GM12801 (cell line): ENCODE measurements around the gene WNT3A.

Experiments
- TF ChIP-seq, protein P1 (sequence below): IDR thresholded peaks from one replicate; pipeline ENCODE4 v1.5.1; 2011; ENCODE audit warnings: control low read depth; ENCODE audit not compliant: insufficient read length; ENCODE audit errors: extremely low read depth

WNT3A gene

DNA sequence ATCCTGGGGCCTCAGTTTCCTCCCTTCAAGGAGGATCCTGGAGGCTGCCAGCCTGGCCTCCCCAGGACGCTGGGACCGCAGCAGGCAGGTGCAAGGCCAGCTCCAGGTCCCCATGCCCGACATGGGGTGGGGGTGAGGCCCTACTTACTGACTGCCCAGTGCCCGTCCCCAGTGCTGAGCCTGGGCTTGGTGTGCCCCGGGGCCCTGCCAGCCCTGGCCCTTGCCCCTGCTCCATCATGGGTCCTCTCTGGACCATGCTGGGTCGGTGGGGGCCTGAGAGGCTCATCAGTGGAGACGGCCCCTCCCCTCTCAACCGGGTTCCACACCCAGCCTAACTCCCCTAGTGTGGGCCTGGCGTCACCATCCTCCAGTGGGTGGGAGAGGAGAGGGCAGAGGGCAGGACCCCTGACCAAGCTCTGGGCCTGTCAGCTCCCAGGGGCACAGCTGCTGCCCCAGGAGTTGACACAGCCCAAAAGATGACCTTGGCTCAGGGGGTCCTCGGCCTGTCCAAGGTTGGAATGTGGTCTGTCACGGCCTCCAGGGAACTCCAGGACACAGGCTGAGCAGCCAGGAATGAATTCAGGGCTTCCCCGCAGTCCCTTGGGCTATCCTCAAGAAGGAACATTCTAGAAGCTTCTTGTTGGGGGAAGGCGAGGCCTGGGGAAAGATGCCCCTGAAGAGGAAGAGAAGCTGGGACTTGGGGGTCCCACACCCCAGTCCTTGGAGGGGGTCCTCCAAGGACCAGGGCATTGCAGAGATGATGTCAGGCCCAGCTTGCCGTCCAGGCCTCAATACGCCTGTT, 58.1 kb downstream of the WNT3A start:
- TF ChIP-seq, protein P1, sequence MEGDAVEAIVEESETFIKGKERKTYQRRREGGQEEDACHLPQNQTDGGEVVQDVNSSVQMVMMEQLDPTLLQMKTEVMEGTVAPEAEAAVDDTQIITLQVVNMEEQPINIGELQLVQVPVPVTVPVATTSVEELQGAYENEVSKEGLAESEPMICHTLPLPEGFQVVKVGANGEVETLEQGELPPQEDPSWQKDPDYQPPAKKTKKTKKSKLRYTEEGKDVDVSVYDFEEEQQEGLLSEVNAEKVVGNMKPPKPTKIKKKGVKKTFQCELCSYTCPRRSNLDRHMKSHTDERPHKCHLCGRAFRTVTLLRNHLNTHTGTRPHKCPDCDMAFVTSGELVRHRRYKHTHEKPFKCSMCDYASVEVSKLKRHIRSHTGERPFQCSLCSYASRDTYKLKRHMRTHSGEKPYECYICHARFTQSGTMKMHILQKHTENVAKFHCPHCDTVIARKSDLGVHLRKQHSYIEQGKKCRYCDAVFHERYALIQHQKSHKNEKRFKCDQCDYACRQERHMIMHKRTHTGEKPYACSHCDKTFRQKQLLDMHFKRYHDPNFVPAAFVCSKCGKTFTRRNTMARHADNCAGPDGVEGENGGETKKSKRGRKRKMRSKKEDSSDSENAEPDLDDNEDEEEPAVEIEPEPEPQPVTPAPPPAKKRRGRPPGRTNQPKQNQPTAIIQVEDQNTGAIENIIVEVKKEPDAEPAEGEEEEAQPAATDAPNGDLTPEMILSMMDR: no peak

DNA sequence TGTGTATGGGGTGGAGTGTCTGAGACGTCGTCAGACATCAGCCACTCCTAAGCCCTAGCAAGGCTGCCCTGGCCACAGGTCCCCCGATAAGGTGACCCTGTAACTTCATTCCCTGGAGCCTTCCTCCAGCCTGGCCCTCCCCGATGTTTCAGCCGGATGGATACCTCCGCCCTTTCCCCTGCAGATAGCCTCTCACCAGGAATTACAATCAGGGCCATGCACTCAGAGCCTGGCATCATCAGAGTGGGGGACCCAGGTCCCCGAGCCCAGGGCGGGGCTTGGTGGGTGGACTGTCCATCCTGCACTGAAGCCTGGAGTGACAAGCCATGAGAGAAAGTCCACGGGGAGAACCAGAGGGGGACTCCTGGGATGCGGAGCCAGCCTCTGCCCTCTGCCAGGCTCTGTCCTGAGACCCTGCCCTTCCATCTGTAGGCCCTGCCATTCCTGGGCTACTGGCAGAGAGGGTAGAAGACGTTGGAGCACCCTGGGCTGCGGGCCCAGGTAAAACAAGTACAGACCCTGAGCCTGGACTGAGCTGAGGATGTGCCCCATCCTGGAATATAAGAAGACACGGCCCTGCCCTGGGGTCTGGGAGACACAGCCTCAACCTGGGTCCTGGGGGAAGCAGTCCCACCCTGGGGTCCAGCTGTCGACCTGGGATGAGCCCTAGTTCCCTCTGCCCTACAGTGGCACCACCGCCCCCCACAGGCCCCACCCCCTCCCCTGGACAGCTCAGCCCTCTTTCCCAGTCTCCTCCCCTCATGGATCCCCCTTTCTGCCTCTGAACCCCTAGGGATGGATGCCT, 58.9 kb downstream of the WNT3A start:
- TF ChIP-seq, protein P1: no peak

DNA sequence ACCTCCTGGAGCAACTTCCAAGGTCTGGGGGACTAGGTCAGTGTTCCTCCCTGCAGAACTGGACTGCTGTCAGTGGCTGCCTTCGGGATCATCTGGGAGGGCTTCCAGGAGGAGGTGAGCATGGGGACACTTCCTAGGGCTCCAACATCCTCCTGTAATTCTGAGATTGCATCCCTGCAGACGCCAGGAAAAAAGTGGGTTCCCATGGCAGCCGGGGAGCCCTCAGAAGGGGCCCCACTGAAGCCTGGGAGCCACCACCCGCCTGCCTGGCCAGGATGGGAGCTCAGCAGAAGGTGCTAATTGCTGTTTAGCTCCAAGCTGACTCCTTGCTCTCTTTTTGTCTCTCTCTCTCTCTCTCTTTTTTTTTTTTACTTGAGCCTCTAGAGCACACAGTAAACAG, 59.6 kb downstream of the WNT3A start:
- TF ChIP-seq, protein P1: no peak

DNA sequence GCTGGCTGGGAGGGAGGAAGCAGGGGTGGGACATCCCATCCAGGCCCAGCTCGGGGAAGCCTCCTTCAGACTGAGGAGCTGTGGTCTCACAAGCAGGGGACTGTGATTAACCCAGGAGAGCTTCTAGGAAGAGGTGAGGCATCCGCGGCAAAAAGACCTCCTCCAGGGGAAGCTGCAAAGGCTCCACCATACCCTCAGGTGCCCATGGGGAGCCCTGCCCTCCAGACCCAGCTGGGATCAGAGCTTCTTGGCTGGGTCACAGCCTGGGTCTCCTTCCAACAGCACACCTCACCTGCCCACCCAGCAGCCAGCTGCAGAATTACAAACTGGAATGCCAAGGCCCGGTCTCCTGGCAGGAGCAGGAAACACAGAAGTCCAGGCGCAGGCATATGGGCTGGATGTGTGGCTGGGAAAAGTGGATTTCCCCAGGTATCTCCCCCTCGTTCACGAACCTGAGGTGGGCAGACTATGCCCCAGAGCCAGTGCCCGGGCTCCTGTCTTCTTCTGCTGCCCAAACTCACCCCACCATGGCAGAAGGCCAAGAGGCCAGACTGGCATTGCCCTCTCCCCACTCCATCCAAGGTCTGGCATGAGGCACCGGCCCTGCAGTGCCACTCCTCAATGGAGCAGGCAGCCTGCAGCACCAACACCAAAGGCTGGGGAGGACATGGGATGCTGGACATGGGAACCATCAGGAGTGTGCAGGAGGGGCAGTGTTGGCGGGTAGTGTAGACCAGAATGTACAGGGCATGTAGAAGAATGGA, 60.3 kb downstream of the WNT3A start:
- TF ChIP-seq, protein P1: no peak

DNA sequence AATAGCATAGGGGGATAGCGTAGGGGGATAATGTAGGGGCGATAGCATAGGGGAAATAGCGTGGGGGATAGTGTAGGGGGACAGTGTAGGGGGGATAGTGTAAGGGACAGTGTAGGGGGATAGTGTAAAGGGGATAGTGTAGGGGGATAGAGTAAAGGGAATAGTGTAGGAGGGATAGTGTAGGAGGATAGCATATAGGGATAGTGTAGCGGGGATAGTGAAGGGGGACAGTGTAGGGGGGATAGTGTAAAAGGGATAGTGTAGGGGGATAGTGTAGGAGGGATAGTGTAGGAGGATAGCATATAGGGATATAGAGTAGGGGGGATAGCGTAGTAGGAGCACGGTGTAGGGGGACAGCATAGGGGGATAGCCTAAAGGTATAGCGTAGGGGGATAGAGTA, 61.6 kb downstream of the WNT3A start:
- TF ChIP-seq, protein P1: no peak

DNA sequence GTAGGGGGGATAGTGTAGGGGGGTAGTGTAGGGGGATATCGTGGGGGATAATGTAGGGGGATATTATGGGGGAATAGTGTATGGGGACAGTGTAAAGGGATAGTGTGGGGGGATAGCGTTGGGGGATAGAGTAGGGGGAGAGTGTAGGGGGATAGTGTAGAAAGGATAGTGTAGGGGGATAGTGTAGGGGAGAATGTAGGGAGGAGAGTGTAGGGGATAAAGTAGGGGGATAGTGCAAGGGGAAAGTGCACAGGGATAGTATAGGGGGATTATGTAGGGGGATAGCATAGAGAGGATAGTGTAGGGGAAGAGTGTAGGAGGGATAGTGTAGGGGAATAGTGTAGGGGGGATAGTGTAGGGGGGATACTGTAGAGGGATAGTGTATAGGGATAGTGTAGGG, 63.4 kb downstream of the WNT3A start:
- TF ChIP-seq, protein P1: no peak

DNA sequence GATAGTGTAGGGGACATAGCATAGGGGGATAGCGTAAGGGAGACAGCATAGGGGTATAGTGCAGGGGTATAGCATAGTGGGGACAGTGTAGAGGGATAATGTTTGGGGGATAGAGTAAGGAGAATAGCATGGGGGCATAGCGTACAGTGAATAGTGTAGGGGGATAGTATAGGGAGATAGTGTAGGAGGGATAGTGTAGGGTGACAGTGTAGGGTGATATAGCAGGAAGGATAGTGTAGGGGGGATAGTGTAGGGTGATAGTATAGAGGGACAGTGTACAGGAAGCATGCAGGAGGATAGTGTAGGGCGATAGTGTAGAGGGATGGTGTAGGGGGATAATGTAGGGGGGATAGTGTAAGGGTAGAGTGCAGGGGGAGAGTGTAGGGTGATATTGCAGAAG, 64.1 kb downstream of the WNT3A start:
- TF ChIP-seq, protein P1: no peak
